Measurements from ENCODE around the gene FGF14.

Gene FGF14

DNA sequence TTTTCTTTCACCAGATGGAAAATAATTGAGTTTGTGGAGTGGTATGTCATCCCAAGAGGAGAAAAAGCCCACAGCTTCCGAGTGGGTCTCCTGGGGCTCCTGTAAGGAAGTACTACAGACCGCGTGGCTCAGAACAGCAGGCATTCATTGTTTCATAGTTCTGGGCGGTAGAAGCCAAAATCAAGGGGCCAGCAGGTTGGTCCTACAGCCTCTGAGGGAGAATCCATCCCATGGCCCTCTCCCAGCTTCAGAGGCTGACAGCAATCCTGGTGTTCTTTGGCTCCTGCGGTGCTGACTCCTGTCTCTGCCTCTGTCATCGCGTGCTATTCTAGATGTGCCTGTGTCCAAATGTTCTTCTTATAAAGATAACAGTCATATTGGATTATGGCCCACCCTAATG is 362.6 kb downstream of the FGF14 start:
- no peak overlapping the region for H3K27ac ChIP-seq
- no peak overlapping the region for H3K4me3 ChIP-seq (ENCODE audit: low read depth, low read length)
- H3K36me3 ChIP-seq (replicated peaks), result no peaks in the 10 kb centered on the region
- DNase-seq, result no peak
- H3K27me3 ChIP-seq (replicated peaks), result no peaks in the 10 kb centered on the region
- TF ChIP-seq, protein P1, sequence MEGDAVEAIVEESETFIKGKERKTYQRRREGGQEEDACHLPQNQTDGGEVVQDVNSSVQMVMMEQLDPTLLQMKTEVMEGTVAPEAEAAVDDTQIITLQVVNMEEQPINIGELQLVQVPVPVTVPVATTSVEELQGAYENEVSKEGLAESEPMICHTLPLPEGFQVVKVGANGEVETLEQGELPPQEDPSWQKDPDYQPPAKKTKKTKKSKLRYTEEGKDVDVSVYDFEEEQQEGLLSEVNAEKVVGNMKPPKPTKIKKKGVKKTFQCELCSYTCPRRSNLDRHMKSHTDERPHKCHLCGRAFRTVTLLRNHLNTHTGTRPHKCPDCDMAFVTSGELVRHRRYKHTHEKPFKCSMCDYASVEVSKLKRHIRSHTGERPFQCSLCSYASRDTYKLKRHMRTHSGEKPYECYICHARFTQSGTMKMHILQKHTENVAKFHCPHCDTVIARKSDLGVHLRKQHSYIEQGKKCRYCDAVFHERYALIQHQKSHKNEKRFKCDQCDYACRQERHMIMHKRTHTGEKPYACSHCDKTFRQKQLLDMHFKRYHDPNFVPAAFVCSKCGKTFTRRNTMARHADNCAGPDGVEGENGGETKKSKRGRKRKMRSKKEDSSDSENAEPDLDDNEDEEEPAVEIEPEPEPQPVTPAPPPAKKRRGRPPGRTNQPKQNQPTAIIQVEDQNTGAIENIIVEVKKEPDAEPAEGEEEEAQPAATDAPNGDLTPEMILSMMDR (IDR thresholded peaks at IDR 0.05; ENCODE audit: low read depth, low read length, missing control alignments), result no peak
- in situ Hi-C loops (cut with HindIII; ENCODE audit: low pct_ligation_motif_present, low sequenced_read_pairs), result no loop called here

DNA sequence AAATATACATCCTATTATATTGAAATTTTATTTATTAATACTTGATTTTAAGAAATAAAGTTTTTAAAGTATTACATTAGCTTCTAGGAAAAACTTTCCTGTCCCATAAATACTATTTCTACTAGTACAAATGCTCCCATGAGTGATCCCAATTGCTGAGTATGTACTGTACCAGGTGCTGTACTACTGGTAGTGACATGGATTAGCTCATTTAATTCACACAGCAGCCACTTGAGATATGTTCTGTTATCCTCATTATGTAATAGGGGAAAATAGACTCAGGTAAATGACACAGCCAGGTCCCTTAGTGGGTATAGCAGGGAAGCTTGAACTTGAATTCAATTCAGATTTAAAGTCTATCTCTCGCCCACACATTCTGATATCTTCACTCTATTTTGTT is 363.1 kb downstream of the FGF14 start:
- no peak overlapping the region for H3K4me3 ChIP-seq (ENCODE audit: low read depth, low read length)
- H3K36me3 ChIP-seq (replicated peaks), result no peaks in the 10 kb centered on the region
- no peaks in the 10 kb centered on the region for H3K27me3 ChIP-seq (replicated peaks)
- DNase-seq, result no peak
- TF ChIP-seq, protein P1 (IDR thresholded peaks at IDR 0.05; ENCODE audit: low read depth, low read length, missing control alignments), result no peak
- H3K27ac ChIP-seq, result no peak overlapping the region
- in situ Hi-C loops (cut with HindIII; ENCODE audit: low pct_ligation_motif_present, low sequenced_read_pairs), result no loop called here

GRCh38 chr13:102035969-102036368 is 365.9 kb downstream of the FGF14 start:
- in situ Hi-C loops (cut with HindIII; ENCODE audit: low pct_ligation_motif_present, low sequenced_read_pairs), result no loop called here

GRCh38 chr13:102033857-102034331 is 368.0 kb downstream of the FGF14 start:
- H3K36me3 ChIP-seq (replicated peaks), result no peaks in the 10 kb centered on the region
- TF ChIP-seq, protein P1 (IDR thresholded peaks at IDR 0.05; ENCODE audit: low read depth, low read length, missing control alignments), result no peak
- no peak overlapping the region for H3K4me3 ChIP-seq (ENCODE audit: low read depth, low read length)
- H3K27ac ChIP-seq, result no peak overlapping the region
- in situ Hi-C loops (cut with HindIII; ENCODE audit: low pct_ligation_motif_present, low sequenced_read_pairs), result no loop called here
- no peaks in the 10 kb centered on the region for H3K27me3 ChIP-seq (replicated peaks)
- no peak for DNase-seq

More at GRCh38 chr13:102035969-102036368, 365.9 kb downstream of the FGF14 start:
- Histone ChIP-seq H3K36me3 (replicated peaks) (no peaks in the 10 kb centered on the region), H3K27me3 (replicated peaks) (no peaks in the 10 kb centered on the region), H3K27ac (no peak overlapping the region), H3K4me3 (ENCODE audit: low read depth, low read length) (no peak overlapping the region)
- no peak for DNase-seq
- TF ChIP-seq, protein P1 (IDR thresholded peaks at IDR 0.05; ENCODE audit: low read depth, low read length, missing control alignments), result no peak

- DNase-seq, result no peak
- no peak overlapping the region for H3K4me3 ChIP-seq (ENCODE audit: low read depth, low read length)
- in situ Hi-C loops (cut with HindIII; ENCODE audit: low pct_ligation_motif_present, low sequenced_read_pairs), result no loop called here
- no peak overlapping the region for H3K27ac ChIP-seq
- TF ChIP-seq, protein P1 (IDR thresholded peaks at IDR 0.05; ENCODE audit: low read depth, low read length, missing control alignments), result no peak
- no peaks in the 10 kb centered on the region for H3K27me3 ChIP-seq (replicated peaks)
- H3K36me3 ChIP-seq (replicated peaks), result no peaks in the 10 kb centered on the region
These were observed 368.5 kb downstream of the FGF14 start for GRCh38 chr13:102033386-102033785.

- in situ Hi-C loops (cut with HindIII; ENCODE audit: low pct_ligation_motif_present, low sequenced_read_pairs), result no loop called here
- Histone ChIP-seq H3K36me3 (replicated peaks) (no peaks in the 10 kb centered on the region), H3K27ac (no peak overlapping the region), H3K27me3 (replicated peaks) (no peaks in the 10 kb centered on the region), H3K4me3 (ENCODE audit: low read depth, low read length) (no peak overlapping the region)
- TF ChIP-seq, protein P1 (IDR thresholded peaks at IDR 0.05; ENCODE audit: low read depth, low read length, missing control alignments), result no peak
- no peak for DNase-seq
These were observed 373.0 kb downstream of the FGF14 start for GRCh38 chr13:102028868-102029267.

Measured in brain microvascular endothelial cell (primary cell).